Tibial nerve (tissue), 4 donors: ENCODE results near the gene DISC1.
A peak's percentile ranks its signal among the peaks of the same experiment; 100 is the strongest.

Experiments used
- CTCF ChIP-seq, 5 experiments: fragments of 200-600 bp in 3 of 5; fragments of 450-650 bp in 2 of 5; sonication (generic) in 3 of 5; IDR thresholded peaks; one replicate each; pipeline ENCODE4 v1.5.1; 2016 to 2019; ENCODE audit warnings: antibody characterized with exemption in 5 of 5, mild to moderate bottlenecking in 3 of 5, moderate library complexity in 2 of 5
- EP300 ChIP-seq, 2 donors: sonication (generic); formaldehyde crosslinking; IDR thresholded peaks; one replicate each; pipeline ENCODE4 v1.6.1; 2017; ENCODE audit warnings: antibody characterized with exemption in 2 of 2, mild to moderate bottlenecking in 1 of 2
- POLR2A ChIP-seq, 2 donors: fragments of 450-650 bp; IDR thresholded peaks; one replicate each; pipeline ENCODE4 v1.6.1; 2017; ENCODE audit warnings: antibody characterized with exemption in 2 of 2, mild to moderate bottlenecking in 2 of 2, moderate library complexity in 2 of 2

GRCh38 chr1:231931846-231932454, 305.4 kb downstream of the DISC1 start:
- TF ChIP-seq EP300 (IDR thresholded peaks at IDR 0.05) (no peak), CTCF (IDR thresholded peaks at IDR 0.05) (peak in 3 of 5 experiments; percentile 21 to 43 (median 35)), POLR2A (IDR thresholded peaks at IDR 0.05) (no peak)
